Mesodermal cell (in vitro differentiated cells): Measurements from ENCODE around the gene SULF2.

ENCODE experiments used
- H3K27ac ChIP-seq: 2 replicates; pipeline ENCODE4 v1.7.0; 2013; ENCODE audit warnings: mild to moderate bottlenecking, low read depth, low read length, moderate library complexity; ENCODE audit not compliant: severe bottlenecking
- H3K36me3 ChIP-seq: 2 replicates; pipeline ENCODE4 v1.7.1; 2013; ENCODE audit warnings: mild to moderate bottlenecking, low read length, moderate library complexity; ENCODE audit not compliant: control insufficient read depth, insufficient read depth
- H3K4me1 ChIP-seq: one replicate; pipeline ENCODE4 v1.7.1; 2013; ENCODE audit warnings: mild to moderate bottlenecking, low read length; ENCODE audit not compliant: insufficient read depth, control insufficient read depth, poor library complexity, severe bottlenecking
- H3K4me3 ChIP-seq: 2 replicates; pipeline ENCODE4 v1.7.0; 2013; ENCODE audit warnings: low read length, control low read depth, mild to moderate bottlenecking; ENCODE audit not compliant: insufficient read depth, poor library complexity, severe bottlenecking; ENCODE audit errors: extremely low read depth
- H3K9me3 ChIP-seq: 2 replicates; pipeline ENCODE4 v1.7.1; 2013; ENCODE audit warnings: mild to moderate bottlenecking, low read length, moderate library complexity; ENCODE audit not compliant: control insufficient read depth
- WGBS, 2 experiments: methylation state at CpG; one replicate each; pipeline ENCODE4 v1.1.5; 2013; ENCODE audit warnings: missing lambda C conversion rate in 2 of 2; ENCODE audit not compliant: insufficient coverage in 2 of 2; 5-methylcytosine and 5-hydroxymethylcytosine counted together

Gene SULF2

GRCh38 chr20:47774131-47774777, 11.0 kb downstream of the SULF2 start:
- 81 to 94% methylated on average over 12 to 13 of the region's 14 CpGs for whole genome bisulfite sequencing, 2 experiments
- Histone ChIP-seq H3K27ac (no peak overlapping the region), H3K36me3 (peaks cover 69% of the 10 kb centered on the region)

GRCh38 chr20:47773371-47773786, 11.9 kb downstream of the SULF2 start:
- Histone ChIP-seq H3K27ac (no peak overlapping the region), H3K9me3 (no peaks in the 10 kb centered on the region), H3K4me3 (no peak overlapping the region), H3K36me3 (peaks cover 68% of the 10 kb centered on the region), H3K4me1 (no peaks in the 10 kb centered on the region)
- WGBS, 2 experiments = 85 to 98% methylated on average over 6 to 7 of the region's 8 CpGs

More at GRCh38 chr20:47774131-47774777, 11.0 kb downstream of the SULF2 start:
- no peaks in the 10 kb centered on the region for H3K4me1 ChIP-seq
- no peak overlapping the region for H3K4me3 ChIP-seq
- H3K9me3 ChIP-seq = no peaks in the 10 kb centered on the region

GRCh38 chr20:47770935-47771334, 14.3 kb downstream of the SULF2 start:
- H3K27ac ChIP-seq = no peak overlapping the region
- no peaks in the 10 kb centered on the region for H3K9me3 ChIP-seq
- no peak overlapping the region for H3K4me3 ChIP-seq
- peaks cover 52% of the 10 kb centered on the region for H3K36me3 ChIP-seq
- WGBS, 2 experiments = 77 to 79% methylated on average over 11 to 12 of the region's 12 CpGs
- H3K4me1 ChIP-seq = peaks cover 2% of the 10 kb centered on the region

GRCh38 chr20:47768016-47768824, 17.1 kb downstream of the SULF2 start:
- Histone ChIP-seq H3K4me1 (peaks cover 2% of the 10 kb centered on the region), H3K27ac (no peak overlapping the region), H3K9me3 (no peaks in the 10 kb centered on the region), H3K36me3 (peaks cover 51% of the 10 kb centered on the region), H3K4me3 (no peak overlapping the region)
- WGBS, 2 experiments = 89 to 97% methylated on average over 10 to 14 of the region's 16 CpGs

GRCh38 chr20:47765691-47766594, 19.3 kb downstream of the SULF2 start:
- Histone ChIP-seq H3K4me1 (peaks cover 2% of the 10 kb centered on the region), H3K4me3 (no peak overlapping the region), H3K9me3 (no peaks in the 10 kb centered on the region), H3K36me3 (peaks cover 42% of the 10 kb centered on the region), H3K27ac (peak overlapping the region; percentile 24)
- WGBS, 2 experiments = 59 to 64% methylated on average over 3 to 4 of the region's 4 CpGs

GRCh38 chr20:47765271-47765670, 20.0 kb downstream of the SULF2 start:
- Histone ChIP-seq H3K36me3 (peaks cover 42% of the 10 kb centered on the region), H3K4me1 (peaks cover 2% of the 10 kb centered on the region), H3K27ac (no peak overlapping the region), H3K4me3 (no peak overlapping the region), H3K9me3 (no peaks in the 10 kb centered on the region)
- WGBS, 2 experiments = 88 to 92% methylated on average over 2 of the region's 7 CpGs

- H3K36me3 ChIP-seq = peaks cover 33% of the 10 kb centered on the region
- 94 to 96% methylated on average over 5 to 7 of the region's 8 CpGs for WGBS, 2 experiments
- H3K27ac ChIP-seq = no peak overlapping the region
- no peaks in the 10 kb centered on the region for H3K9me3 ChIP-seq
- no peak overlapping the region for H3K4me3 ChIP-seq
- peaks cover 2% of the 10 kb centered on the region for H3K4me1 ChIP-seq
These were observed 21.0 kb downstream of the SULF2 start for GRCh38 chr20:47764154-47764733.

GRCh38 chr20:47762699-47763268, 22.5 kb downstream of the SULF2 start:
- peaks cover 2% of the 10 kb centered on the region for H3K4me1 ChIP-seq
- no peaks in the 10 kb centered on the region for H3K9me3 ChIP-seq
- peaks cover 34% of the 10 kb centered on the region for H3K36me3 ChIP-seq
- no peak overlapping the region for H3K4me3 ChIP-seq
- H3K27ac ChIP-seq = no peak overlapping the region
- 89 to 94% methylated on average over 12 to 13 of the region's 13 CpGs for WGBS, 2 experiments

GRCh38 chr20:47761482-47762047, 23.7 kb downstream of the SULF2 start:
- Histone ChIP-seq H3K4me3 (no peak overlapping the region), H3K4me1 (peaks cover 2% of the 10 kb centered on the region), H3K9me3 (no peaks in the 10 kb centered on the region), H3K27ac (no peak overlapping the region), H3K36me3 (peaks cover 46% of the 10 kb centered on the region)
- 57 to 83% methylated on average over 7 to 9 of the region's 11 CpGs for WGBS, 2 experiments
